HG03025 (cell line): ENCODE measurements around the gene SV2C.
A peak's percentile ranks its signal among the peaks of the same experiment; 100 is the strongest.
"Not testable (repeated sequence)": the region's sequence is repeated elsewhere in the genome, so short reads cannot be mapped to it uniquely, and the experiment has no call there.

Experiments used
- ATAC-seq: cut with Tn5 transposase; IDR thresholded peaks from one replicate; pipeline ENCODE4 v1.9.1; 2021; ENCODE audit warnings: mild to moderate bottlenecking, moderate library complexity; ENCODE audit not compliant: unreplicated experiment, low FRiP score

Gene SV2C

GRCh38 chr5:76332102-76332501 lies 248.9 kb downstream of the SV2C start:
- ATAC-seq: no peak

- ATAC-seq: no peak
Measured at GRCh38 chr5:76332611-76333205, 249.5 kb downstream of the SV2C start.

- ATAC-seq: no peak
Measured at GRCh38 chr5:76333571-76333970, 250.4 kb downstream of the SV2C start.

- no peak for ATAC-seq
Measured at GRCh38 chr5:76334574-76334973, 251.4 kb downstream of the SV2C start.

GRCh38 chr5:76335451-76335850 lies 252.3 kb downstream of the SV2C start:
- not testable (repeated sequence) for ATAC-seq

- not testable (repeated sequence) for ATAC-seq
Measured at GRCh38 chr5:76336253-76336809, 253.1 kb downstream of the SV2C start.

- ATAC-seq: no peak
Measured at GRCh38 chr5:76337953-76338451, 254.8 kb downstream of the SV2C start.

GRCh38 chr5:76339919-76340318 lies 256.7 kb downstream of the SV2C start:
- ATAC-seq: no peak

- ATAC-seq: no peak
Measured at GRCh38 chr5:76341651-76342334, 258.6 kb downstream of the SV2C start.

- ATAC-seq: no peak
Measured at GRCh38 chr5:76342474-76342873, 259.3 kb downstream of the SV2C start.

GRCh38 chr5:76345582-76345981 lies 262.4 kb downstream of the SV2C start:
- ATAC-seq: no peak

GRCh38 chr5:76351176-76351575 lies 268.0 kb downstream of the SV2C start:
- ATAC-seq: no peak

GRCh38 chr5:76351577-76351976 lies 268.4 kb downstream of the SV2C start:
- peak; percentile 98 for ATAC-seq

- ATAC-seq: no peak
Measured at GRCh38 chr5:76356887-76357286, 273.7 kb downstream of the SV2C start.

- no peak for ATAC-seq
Measured at GRCh38 chr5:76363352-76364225, 280.4 kb downstream of the SV2C start.

GRCh38 chr5:76364226-76364589 lies 281.0 kb downstream of the SV2C start:
- ATAC-seq: no peak

- ATAC-seq: no peak
Measured at GRCh38 chr5:76365561-76365960, 282.4 kb downstream of the SV2C start.

- no peak for ATAC-seq
Measured at GRCh38 chr5:76366596-76366995, 283.4 kb downstream of the SV2C start.

GRCh38 chr5:76367623-76368371 lies 284.6 kb downstream of the SV2C start:
- ATAC-seq: no peak

GRCh38 chr5:76368941-76369340 lies 285.8 kb downstream of the SV2C start:
- no peak for ATAC-seq
